Measurements from ENCODE around the gene PPIE. TPM values are rescaled to one million over a fixed set of nuclear protein-coding genes. Genes with fewer than 3 reads are reported as not detected.

PPIE gene
- total and polyA plus RNA-seq, 12 donors: 34.3 to 78.9 (median 42.8) TPM

DNA sequence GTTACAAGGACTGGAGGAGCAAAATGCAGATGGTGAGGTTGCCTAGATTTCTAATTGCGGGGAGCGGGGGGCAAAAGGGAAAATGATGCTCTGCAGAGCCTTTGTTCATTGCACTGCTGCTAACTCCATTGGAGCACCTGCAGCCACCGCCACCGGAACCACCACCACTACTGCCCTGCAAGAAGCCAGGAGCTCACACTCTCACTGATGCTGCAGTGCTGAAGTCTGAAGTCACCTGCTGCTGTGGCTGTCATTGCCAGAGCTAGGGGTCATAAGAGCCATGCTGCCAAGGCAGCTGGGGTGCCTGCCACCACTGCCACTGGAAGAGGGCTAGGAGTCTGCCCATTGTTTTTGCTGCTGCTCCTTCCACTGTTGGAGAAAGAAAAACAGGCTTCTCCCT is 40.1 kb upstream of the PPIE start:
- Histone ChIP-seq H3K27ac (no peak overlapping the region), H3K4me1 (replicated peaks in 1 of 2) (no peaks in the 10 kb centered on the region), H3K9me3 (replicated peaks in 1 of 3) (no peaks in the 10 kb centered on the region), H3K4me3 (no peak overlapping the region), H3K27me3 (peaks cover 4% of the 10 kb centered on the region), H3K36me3 (replicated peaks in 1 of 2) (no peaks in the 10 kb centered on the region)
- intact Hi-C loops (cut with DNase I): no loop called here
- 64 to 94% (median 86%) methylated on average over 4 of the region's 4 CpGs for WGBS, 4 donors
- DNase-seq: peak in 1 of 7 donors; percentile 34
- no peak for TF ChIP-seq POLR2A (IDR thresholded peaks at IDR 0.05)
- TF ChIP-seq, protein P1, sequence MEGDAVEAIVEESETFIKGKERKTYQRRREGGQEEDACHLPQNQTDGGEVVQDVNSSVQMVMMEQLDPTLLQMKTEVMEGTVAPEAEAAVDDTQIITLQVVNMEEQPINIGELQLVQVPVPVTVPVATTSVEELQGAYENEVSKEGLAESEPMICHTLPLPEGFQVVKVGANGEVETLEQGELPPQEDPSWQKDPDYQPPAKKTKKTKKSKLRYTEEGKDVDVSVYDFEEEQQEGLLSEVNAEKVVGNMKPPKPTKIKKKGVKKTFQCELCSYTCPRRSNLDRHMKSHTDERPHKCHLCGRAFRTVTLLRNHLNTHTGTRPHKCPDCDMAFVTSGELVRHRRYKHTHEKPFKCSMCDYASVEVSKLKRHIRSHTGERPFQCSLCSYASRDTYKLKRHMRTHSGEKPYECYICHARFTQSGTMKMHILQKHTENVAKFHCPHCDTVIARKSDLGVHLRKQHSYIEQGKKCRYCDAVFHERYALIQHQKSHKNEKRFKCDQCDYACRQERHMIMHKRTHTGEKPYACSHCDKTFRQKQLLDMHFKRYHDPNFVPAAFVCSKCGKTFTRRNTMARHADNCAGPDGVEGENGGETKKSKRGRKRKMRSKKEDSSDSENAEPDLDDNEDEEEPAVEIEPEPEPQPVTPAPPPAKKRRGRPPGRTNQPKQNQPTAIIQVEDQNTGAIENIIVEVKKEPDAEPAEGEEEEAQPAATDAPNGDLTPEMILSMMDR (IDR thresholded peaks at IDR 0.05): no peak

DNA sequence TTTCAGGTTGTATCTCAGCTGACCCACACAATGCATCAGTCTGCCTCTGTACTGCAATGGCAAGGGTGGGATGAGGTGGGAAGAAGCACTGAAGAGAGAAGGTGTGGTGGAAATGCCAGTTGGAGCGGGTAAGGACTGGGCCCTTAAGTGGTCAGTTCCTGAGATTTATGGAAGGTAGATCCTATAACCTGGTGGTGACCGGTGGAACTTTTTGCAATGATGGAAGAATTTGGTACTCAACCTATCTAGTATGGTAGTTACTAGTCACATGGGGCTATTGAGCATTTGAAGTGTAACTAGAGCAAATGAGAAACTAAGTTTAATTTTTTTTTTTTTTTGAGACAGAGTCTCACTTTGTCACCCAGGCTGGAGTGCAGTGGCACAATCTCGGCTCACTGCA is 39.3 kb upstream of the PPIE start:
- TF ChIP-seq, protein P1 (IDR thresholded peaks at IDR 0.05): peak in 1 of 6 experiments; percentile 12
- no peak for TF ChIP-seq POLR2A (IDR thresholded peaks at IDR 0.05)
- no peak overlapping the region for H3K27ac ChIP-seq
- no peak overlapping the region for H3K4me3 ChIP-seq
- 87 to 97% (median 87%) methylated on average over 2 to 3 of the region's 3 CpGs for WGBS, 4 donors
- no peak for DNase-seq
- peaks cover 4% of the 10 kb centered on the region for H3K27me3 ChIP-seq
- no peaks in the 10 kb centered on the region for H3K9me3 ChIP-seq (replicated peaks in 1 of 3)
- H3K36me3 ChIP-seq (replicated peaks in 1 of 2): no peaks in the 10 kb centered on the region
- H3K4me1 ChIP-seq (replicated peaks in 1 of 2): no peaks in the 10 kb centered on the region
- intact Hi-C loops (cut with DNase I): no loop called here

DNA sequence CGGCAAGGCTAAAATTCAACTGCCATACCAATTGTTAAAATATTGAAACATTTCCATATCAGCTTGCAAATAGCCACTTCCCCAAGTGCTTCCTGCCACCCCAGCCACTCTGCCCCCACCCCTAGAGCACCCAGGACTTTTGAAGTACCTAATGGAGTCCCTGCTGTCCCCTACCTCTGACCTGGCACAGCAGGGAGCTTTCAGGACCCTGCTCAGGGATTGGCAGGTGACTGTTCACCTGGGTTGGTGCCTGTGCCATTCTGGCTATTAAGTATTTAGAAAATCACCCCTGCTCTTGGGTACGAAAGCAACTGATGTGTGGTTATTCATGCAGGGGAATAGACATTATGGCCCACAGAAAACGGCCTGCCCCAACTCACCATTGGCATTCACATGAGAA is 38.3 kb upstream of the PPIE start:
- no peaks in the 10 kb centered on the region for H3K36me3 ChIP-seq (replicated peaks in 1 of 2)
- H3K27ac ChIP-seq: no peak overlapping the region
- TF ChIP-seq, protein P1 (IDR thresholded peaks at IDR 0.05): no peak
- no peak for TF ChIP-seq POLR2A (IDR thresholded peaks at IDR 0.05)
- DNase-seq: peak in 1 of 7 donors; percentile 4
- WGBS, 4 donors: 69 to 84% (median 82%) methylated on average over 3 of the region's 3 CpGs
- intact Hi-C loops (cut with DNase I): no loop called here
- no peaks in the 10 kb centered on the region for H3K4me1 ChIP-seq (replicated peaks in 1 of 2)
- no peaks in the 10 kb centered on the region for H3K9me3 ChIP-seq (replicated peaks in 1 of 3)
- H3K4me3 ChIP-seq: no peak overlapping the region
- peaks cover 4% of the 10 kb centered on the region for H3K27me3 ChIP-seq

DNA sequence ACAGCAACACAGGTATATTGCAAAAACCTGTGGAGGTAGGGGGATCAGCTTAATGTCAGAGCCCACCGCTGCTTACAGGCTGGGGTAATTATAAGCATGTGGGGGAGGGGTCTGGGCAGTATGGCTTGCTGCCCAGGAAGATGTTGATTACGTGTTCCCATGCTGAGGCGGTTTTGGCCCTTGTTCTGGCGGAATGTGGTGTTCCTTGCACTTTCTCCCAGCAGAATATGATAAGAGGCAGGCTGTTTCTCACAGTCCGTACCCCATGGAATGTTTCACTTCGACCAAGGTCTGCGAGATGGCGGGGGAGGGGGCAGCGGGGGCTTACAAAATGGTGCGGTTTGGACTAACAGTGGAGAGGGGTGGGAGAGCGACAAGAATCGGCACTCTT is 37.6 kb upstream of the PPIE start:
- H3K9me3 ChIP-seq (replicated peaks in 1 of 3): no peaks in the 10 kb centered on the region
- H3K27me3 ChIP-seq: no peaks in the 10 kb centered on the region
- WGBS, 4 donors: 21 to 29% (median 25%) methylated on average over 6 to 12 of the region's 12 CpGs
- TF ChIP-seq, protein P1 (IDR thresholded peaks at IDR 0.05): no peak
- TF ChIP-seq POLR2A (IDR thresholded peaks at IDR 0.05): no peak
- peak in 4 of 7 donors; percentile 27 to 48 (median 37) for DNase-seq
- peak overlapping the region in 1 of 5 donors; percentile 40 for H3K27ac ChIP-seq
- no peaks in the 10 kb centered on the region for H3K4me1 ChIP-seq (replicated peaks in 1 of 2)
- intact Hi-C loops (cut with DNase I): no loop called here
- H3K4me3 ChIP-seq: no peak overlapping the region
- H3K36me3 ChIP-seq (replicated peaks in 1 of 2): no peaks in the 10 kb centered on the region

Data from adrenal gland (tissue), 12 donors.